Activated CD4-positive, alpha-beta T cell treated with anti-CD3 and anti-CD28 coated beads, Interleukin-2, amount 10 ng/mL, durations not matched to agents 7 days and 5 days (primary cell): ENCODE data around the gene LAMA3. TPM values are rescaled to one million over a fixed set of nuclear protein-coding genes. Genes with fewer than 3 reads are reported as not detected.

Experiments used
- CTCF ChIA-PET: fragments of 350-600 bp; sonication (Branson Sonifier 250); formaldehyde crosslinking; loops from one replicate; lab custom pipeline; 2021; ENCODE audit warnings: antibody characterized with exemption; lab: Charles Lee
- POLR2A ChIA-PET: fragments of 350-600 bp; sonication (Branson Sonifier 250); formaldehyde crosslinking; loops from one replicate; lab custom pipeline; 2021; ENCODE audit warnings: antibody characterized with exemption; lab: Charles Lee
- DNase-seq: peaks from one replicate; pipeline ENCODE4 v3.0.0-alpha.2; 2020
- H3K27ac Mint-ChIP-seq: one replicate; pipeline ENCODE4 v1.8.0; 2021; ENCODE audit warnings: mild to moderate bottlenecking, moderate library complexity, mixed read lengths
- H3K27me3 Mint-ChIP-seq: one replicate; pipeline ENCODE4 v1.8.0; 2021; ENCODE audit warnings: mixed read lengths
- H3K36me3 Mint-ChIP-seq: one replicate; pipeline ENCODE4 v1.8.0; 2021; ENCODE audit warnings: low read depth, mixed read lengths
- H3K4me1 Mint-ChIP-seq: one replicate; pipeline ENCODE4 v1.8.0; 2021; ENCODE audit warnings: mixed read lengths
- H3K4me3 Mint-ChIP-seq: one replicate; pipeline ENCODE4 v1.8.0; 2021; ENCODE audit warnings: mild to moderate bottlenecking, moderate library complexity, mixed read lengths
- H3K9me3 Mint-ChIP-seq: one replicate; pipeline ENCODE4 v1.8.0; 2021; ENCODE audit warnings: mixed read lengths
- total RNA-seq, 2 experiments: library from RNA; stranded (reverse); gene quantifications; one replicate each; pipeline ENCODE4 v1.2.3, GENCODE V29; 2021

LAMA3 gene
- total RNA-seq, 2 experiments from 2014 or later, result 0.20 to 0.54 TPM

DNA sequence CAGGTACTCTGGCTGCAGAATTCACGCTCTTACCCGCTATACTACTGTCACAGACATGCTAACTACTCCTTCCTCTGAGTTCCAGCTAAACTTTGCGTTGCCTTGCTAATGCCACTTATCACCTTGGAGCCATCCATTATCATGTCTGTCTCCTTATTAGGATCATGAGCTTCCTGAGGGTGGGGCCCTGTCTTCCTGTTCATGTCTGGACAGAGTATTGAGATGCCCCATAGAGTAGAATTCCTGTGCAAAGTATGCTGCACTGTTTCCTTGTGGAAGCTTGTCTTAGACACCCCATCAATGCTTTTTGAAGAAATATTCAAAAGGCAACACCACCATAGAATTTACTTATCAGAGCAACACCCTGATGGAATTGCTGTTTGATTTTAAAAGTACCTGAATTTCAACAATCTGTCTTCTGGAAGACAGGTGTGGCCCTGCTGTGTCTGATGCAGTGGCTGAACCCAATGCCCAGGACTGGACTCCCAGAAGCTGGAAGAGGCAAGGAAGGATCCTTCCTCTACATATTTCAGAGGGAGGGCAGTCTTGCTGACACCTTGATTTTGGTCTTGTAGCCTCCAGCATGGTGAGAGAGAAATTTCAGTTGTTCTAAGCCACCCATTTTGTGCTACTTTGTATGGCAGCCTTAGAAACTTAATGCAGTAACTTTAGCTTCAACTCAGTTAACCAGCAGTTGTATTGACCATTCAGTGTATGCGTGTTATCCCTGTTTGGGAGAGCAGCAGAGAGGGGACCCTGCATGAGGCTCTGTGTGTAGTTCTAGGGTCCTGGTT is 5.6 kb downstream of the LAMA3 start:
- ChIA-PET POLR2A (no interaction called here), CTCF (interaction anchor here (0.7 to 1.1 kb wide), 4 partner anchors 8 to 80 kb away, joined by 3 read pairs; no protein-coding TSS in a partner anchor)
- no peak overlapping the region for H3K27ac Mint-ChIP-seq
- DNase-seq, result no peak
- H3K9me3 Mint-ChIP-seq, result no peaks in the 10 kb centered on the region
- H3K4me1 Mint-ChIP-seq, result peaks cover 2% of the 10 kb centered on the region
- H3K27me3 Mint-ChIP-seq, result peaks cover 34% of the 10 kb centered on the region
- H3K4me3 Mint-ChIP-seq, result no peak overlapping the region
- no peaks in the 10 kb centered on the region for H3K36me3 Mint-ChIP-seq

DNA sequence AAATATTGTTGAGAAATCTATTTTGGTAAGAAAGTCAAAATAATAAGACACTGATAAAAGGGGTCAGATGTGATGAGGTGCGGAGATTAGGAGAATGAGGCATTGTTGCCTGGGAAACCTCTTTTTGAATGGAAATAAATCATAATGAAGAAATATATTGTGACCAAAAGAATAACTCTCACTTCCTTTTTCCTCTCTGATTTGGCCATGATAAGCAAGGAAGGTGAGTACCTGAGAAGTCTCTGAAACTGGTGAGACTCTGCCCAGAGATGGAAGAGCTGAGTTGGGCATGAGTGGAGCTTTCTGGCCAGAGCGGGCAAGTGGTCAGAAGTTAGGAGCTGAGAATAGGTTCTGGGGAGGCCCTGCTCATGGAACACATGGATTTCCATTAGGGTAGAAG is 11.8 kb downstream of the LAMA3 start:
- Mint-ChIP-seq H3K27ac (no peak overlapping the region), H3K4me3 (no peak overlapping the region), H3K4me1 (peaks cover 2% of the 10 kb centered on the region), H3K9me3 (no peaks in the 10 kb centered on the region), H3K27me3 (peaks cover 32% of the 10 kb centered on the region), H3K36me3 (no peaks in the 10 kb centered on the region)
- DNase-seq, result no peak
- ChIA-PET CTCF (no interaction called here), POLR2A (no interaction called here)

DNA sequence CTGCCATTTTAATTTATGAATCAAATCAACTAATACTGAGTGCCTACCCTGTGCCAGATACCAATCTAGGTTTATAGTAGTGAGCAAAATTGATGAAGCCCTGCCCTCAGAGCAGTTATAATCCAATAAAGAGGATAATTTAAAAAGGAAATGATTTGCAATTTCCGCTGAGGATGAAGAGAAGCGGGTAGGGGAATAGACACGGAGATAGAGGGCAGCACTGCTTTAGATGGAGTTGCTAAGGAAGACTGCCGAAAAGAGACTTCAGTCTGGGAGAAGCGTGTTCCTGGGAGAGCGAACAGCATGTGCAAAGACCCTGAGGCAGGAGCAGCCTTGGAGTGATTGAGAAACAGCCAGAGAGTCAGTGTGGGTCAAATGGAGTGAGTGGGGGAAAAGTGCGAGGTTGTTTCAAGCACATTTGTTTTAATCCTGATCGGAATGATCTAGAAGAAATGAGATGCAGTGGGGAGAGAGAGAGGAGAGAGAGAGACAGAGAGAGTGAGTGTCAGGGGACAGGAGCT is 12.4 kb downstream of the LAMA3 start:
- CTCF ChIA-PET, result interaction anchor here (1.3 kb wide), 1 partner anchor 9 kb away, joined by 5 read pairs; no protein-coding TSS in a partner anchor
- peaks cover 32% of the 10 kb centered on the region for H3K27me3 Mint-ChIP-seq
- no peaks in the 10 kb centered on the region for H3K9me3 Mint-ChIP-seq
- H3K4me3 Mint-ChIP-seq, result no peak overlapping the region
- DNase-seq, result no peak
- peak overlapping the region; percentile 32 for H3K27ac Mint-ChIP-seq
- H3K36me3 Mint-ChIP-seq, result no peaks in the 10 kb centered on the region
- POLR2A ChIA-PET, result no interaction called here
- H3K4me1 Mint-ChIP-seq, result peaks cover 2% of the 10 kb centered on the region

DNA sequence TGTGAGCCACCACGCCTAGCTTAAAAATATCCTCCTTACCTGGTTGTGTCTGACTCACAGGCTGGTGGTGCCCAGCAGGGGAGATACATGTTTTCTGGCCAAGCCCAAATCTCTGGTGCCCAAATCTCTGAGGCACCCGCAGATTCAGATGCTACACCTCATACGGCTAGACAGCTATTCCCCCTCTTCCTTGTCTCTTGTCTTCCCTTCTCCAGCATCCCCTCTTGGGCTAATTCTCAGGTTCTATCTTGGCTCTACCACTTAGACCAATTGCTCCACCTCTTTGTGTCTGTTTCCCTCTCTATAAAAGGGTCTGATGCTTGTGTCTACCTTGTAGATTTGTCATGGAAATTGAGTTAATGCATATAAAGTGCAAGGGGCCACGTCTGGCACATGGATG is 13.4 kb downstream of the LAMA3 start:
- Mint-ChIP-seq H3K9me3 (peaks cover 3% of the 10 kb centered on the region), H3K27ac (no peak overlapping the region), H3K36me3 (peaks cover 4% of the 10 kb centered on the region), H3K4me1 (peaks cover 2% of the 10 kb centered on the region), H3K4me3 (no peak overlapping the region), H3K27me3 (peaks cover 32% of the 10 kb centered on the region)
- POLR2A ChIA-PET, result no interaction called here
- CTCF ChIA-PET, result interaction anchor here (0.6 to 2.1 kb wide), 8 partner anchors 8 to 204 kb away, joined by 3 to 11 read pairs (median 4); no protein-coding TSS in a partner anchor
- no peak for DNase-seq

DNA sequence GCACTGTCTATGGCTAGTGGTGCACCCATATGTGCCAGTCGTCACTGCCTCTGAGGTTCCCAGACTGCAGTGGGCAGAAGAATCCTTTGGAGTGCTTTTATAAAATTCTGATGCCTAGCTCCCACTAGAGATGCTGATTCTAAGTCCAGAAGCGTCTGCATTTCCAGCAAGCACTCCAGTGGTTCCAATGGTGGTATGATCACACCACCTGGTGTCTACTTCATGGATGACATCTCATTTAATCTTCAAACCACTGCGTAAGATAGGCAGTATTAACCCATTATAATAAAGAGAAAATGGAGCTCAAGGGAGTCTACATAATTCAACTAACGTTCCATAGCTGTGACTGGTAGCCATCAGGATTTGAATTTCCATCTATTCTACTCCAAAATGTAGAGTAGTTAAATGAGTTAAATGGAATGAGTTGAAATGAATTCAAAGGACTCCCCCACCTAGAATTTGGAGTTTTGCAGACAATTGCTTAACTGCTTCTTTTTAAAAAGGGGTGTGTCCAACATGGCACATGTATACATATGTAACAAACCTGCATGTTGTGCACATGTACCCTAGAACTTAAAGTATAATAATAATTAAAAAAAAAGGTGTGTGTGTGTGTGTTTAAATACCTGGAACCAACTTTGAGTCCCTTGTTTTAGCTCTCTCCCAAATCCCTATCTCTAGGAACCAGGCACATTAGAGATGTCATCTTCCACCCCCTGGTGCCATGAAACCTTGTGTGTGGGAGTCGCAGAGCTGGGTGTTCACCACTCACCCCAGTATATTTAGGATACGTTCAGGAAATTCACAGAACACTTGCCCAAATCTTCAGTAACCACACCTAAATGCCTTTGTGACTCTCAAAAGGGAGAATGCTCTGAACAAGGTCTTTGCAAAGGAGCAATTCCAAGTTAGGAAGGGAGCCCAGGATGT is 14.1 kb downstream of the LAMA3 start:
- H3K9me3 Mint-ChIP-seq, result peaks cover 8% of the 10 kb centered on the region
- peaks cover 8% of the 10 kb centered on the region for H3K36me3 Mint-ChIP-seq
- no peak overlapping the region for H3K4me3 Mint-ChIP-seq
- peaks cover 2% of the 10 kb centered on the region for H3K4me1 Mint-ChIP-seq
- DNase-seq, result peak; percentile 56
- ChIA-PET POLR2A (no interaction called here), CTCF (interaction anchor here (0.9 to 2.1 kb wide), 9 partner anchors 8 to 204 kb away, joined by 3 to 11 read pairs (median 3); no protein-coding TSS in a partner anchor)
- H3K27me3 Mint-ChIP-seq, result peaks cover 36% of the 10 kb centered on the region
- no peak overlapping the region for H3K27ac Mint-ChIP-seq

DNA sequence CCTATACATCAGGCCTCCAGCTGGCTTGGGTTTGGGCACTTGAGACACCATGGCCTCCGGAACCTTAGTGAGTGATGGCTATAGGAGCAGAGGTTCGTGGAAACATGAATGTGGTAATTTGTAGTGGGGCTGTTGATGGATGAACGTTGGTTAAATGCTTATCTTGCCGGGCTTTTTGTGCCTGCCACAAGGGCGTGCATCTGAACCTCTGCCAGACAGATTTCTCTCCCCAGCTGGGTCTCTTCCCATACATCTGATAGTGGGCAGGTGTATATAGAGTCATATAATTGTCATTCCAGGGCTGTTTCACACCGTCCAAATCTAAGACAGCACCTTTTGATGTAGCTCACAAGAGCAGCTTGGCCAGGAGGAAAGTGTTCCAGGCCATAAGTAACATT is 14.7 kb downstream of the LAMA3 start:
- CTCF ChIA-PET, result interaction anchor here (0.6 to 2.1 kb wide), 5 partner anchors 8 to 108 kb away, joined by 3 to 11 read pairs (median 3); no protein-coding TSS in a partner anchor
- Mint-ChIP-seq H3K4me1 (no peaks in the 10 kb centered on the region), H3K27ac (no peak overlapping the region), H3K9me3 (peaks cover 8% of the 10 kb centered on the region), H3K4me3 (no peak overlapping the region), H3K36me3 (peaks cover 8% of the 10 kb centered on the region), H3K27me3 (peaks cover 31% of the 10 kb centered on the region)
- no peak for DNase-seq
- POLR2A ChIA-PET, result no interaction called here

DNA sequence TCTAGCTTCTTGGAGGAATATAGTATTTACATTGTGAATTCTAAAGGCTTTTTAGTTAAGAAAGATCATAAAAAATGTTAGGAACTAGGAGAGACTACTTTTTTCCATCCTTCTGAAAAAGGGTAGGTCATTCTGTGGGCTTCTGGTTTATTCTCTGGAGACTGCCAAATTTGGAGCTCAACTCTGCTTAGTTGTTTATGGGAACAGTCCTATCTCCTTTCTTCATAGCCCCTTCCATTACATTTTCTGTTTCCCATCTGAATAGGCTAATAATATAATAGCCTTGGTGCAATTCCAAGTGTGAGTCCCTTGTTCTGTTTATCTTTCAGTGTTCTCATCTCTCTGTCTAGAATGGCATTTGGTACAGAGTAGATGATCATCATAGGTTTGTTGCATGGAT is 15.6 kb downstream of the LAMA3 start:
- CTCF ChIA-PET, result interaction anchor here (0.6 kb wide), 2 partner anchors 9 to 506 kb away, joined by 3 read pairs; no protein-coding TSS in a partner anchor
- H3K27me3 Mint-ChIP-seq, result peaks cover 31% of the 10 kb centered on the region
- no peak for DNase-seq
- H3K4me1 Mint-ChIP-seq, result no peaks in the 10 kb centered on the region
- POLR2A ChIA-PET, result no interaction called here
- no peak overlapping the region for H3K4me3 Mint-ChIP-seq
- H3K9me3 Mint-ChIP-seq, result peaks cover 8% of the 10 kb centered on the region
- peaks cover 8% of the 10 kb centered on the region for H3K36me3 Mint-ChIP-seq
- no peak overlapping the region for H3K27ac Mint-ChIP-seq

DNA sequence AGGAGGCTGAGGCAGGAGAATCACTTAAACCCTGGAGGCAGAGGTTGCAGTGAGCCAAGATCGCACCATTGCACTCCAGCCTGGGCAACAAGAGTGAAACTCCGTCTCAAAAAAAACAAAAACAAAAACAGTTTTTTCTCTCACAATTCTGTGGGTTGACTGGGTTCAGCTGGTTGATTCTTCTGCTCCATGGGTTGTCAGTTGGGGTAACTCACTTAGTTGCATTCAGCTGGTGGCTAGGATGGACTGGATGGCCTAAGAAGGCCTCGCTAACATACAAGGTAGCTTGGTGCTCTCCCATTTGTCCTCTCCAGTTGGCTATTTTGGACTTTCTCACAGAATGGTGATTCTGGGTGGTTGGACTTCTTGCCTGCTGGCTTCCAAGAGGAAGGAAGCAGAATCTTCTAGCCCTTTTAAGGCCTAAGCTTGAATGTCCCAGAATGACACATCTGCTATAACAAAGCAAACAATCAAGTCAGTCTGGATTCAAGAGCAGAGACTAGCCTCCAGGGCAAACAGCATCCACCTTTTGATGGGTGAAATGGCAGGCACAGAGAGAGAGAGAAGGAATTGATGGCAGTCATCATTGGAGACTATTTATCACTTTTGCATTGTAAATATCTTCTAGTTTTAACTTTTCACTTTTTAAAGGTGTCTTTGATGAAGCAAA is 17.9 kb downstream of the LAMA3 start:
- peaks cover 8% of the 10 kb centered on the region for H3K9me3 Mint-ChIP-seq
- POLR2A ChIA-PET, result no interaction called here
- CTCF ChIA-PET, result no interaction called here

DNA sequence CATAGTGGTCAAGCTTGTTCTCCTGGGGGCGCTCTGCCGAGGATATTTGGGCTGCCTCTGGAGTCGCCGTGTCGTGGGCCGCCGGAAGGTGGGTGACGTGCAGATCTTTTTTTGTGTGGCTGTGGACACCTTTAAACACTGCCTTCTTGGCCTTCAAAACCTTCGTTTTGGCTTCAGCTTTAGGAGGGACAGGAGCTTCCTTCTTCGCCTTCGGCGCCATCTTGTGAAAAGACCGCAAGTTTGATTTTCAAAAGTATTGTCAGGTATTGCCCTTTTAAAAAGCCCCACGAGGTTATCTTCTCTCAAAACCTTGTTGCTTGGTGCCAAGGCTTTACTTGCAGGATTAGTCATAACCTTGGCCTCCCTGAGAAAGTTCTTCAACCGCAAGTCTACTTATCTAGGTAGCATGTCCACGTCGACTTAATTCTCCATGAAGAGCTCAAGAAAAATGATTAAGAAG is 20.8 kb downstream of the LAMA3 start:
- DNase-seq, result no peak
- no peak overlapping the region for H3K27ac Mint-ChIP-seq
- H3K36me3 Mint-ChIP-seq, result peaks cover 12% of the 10 kb centered on the region
- H3K27me3 Mint-ChIP-seq, result peaks cover 9% of the 10 kb centered on the region
- no peak overlapping the region for H3K4me3 Mint-ChIP-seq
- CTCF ChIA-PET, result interaction anchor here (0.6 to 2.2 kb wide), 3 partner anchors 8 to 409 kb away, joined by 3 to 5 read pairs (median 5); no protein-coding TSS in a partner anchor
- peaks cover 19% of the 10 kb centered on the region for H3K4me1 Mint-ChIP-seq
- POLR2A ChIA-PET, result no interaction called here
- H3K9me3 Mint-ChIP-seq, result peaks cover 11% of the 10 kb centered on the region

More for the DNA sequence above, 17.9 kb downstream of the LAMA3 start:
- Mint-ChIP-seq H3K4me1 (peaks cover 4% of the 10 kb centered on the region), H3K27me3 (peaks cover 22% of the 10 kb centered on the region), H3K4me3 (no peak overlapping the region), H3K27ac (no peak overlapping the region), H3K36me3 (peaks cover 8% of the 10 kb centered on the region)
- DNase-seq, result no peak

DNA sequence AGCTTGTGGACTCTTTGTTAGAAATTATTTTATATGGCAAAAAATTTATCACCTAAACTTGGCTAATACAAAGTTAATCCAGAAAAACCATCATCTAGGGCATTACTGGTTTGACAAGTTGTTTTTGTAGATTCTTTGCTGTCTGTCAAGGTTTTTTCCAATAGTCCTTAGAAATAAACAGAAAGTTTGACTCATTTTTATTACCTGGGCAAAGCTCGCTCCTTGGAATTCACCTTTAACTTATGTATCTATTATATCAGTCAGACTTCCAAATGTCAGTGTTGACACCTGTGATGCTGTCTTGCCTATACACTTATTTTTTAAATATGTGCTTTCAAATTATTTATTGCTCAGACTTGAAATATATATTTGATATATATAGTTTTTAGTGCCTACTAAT is 21.7 kb downstream of the LAMA3 start:
- ChIA-PET POLR2A (interaction anchor here (0.6 kb wide), 1 partner anchor 110 kb away, joined by 3 read pairs; no protein-coding TSS in a partner anchor), CTCF (interaction anchor here (2.2 kb wide), 1 partner anchor 9 kb away, joined by 5 read pairs; no protein-coding TSS in a partner anchor)
- Mint-ChIP-seq H3K27me3 (peaks cover 12% of the 10 kb centered on the region), H3K4me1 (peaks cover 19% of the 10 kb centered on the region), H3K36me3 (peaks cover 12% of the 10 kb centered on the region), H3K9me3 (peaks cover 11% of the 10 kb centered on the region), H3K4me3 (no peak overlapping the region), H3K27ac (no peak overlapping the region)
- no peak for DNase-seq

DNA sequence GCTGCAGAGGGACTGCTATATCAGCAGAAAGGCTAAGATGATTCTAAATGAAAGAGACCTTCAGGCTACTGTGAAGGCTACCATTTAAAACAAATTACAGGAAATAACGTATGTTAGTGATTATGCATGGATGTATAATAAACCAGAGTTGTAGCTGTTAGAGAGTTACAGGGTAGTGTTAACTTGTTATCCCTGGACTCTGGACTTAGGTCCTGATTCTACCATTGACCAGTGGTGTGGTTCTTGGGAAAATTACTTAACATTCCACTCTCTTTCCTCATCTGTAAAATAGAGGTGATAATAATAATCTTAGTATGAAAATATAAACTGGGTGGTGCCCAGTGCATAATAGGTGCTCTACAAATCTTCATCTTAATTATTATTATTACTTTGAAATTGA is 22.2 kb downstream of the LAMA3 start:
- H3K9me3 Mint-ChIP-seq, result peaks cover 11% of the 10 kb centered on the region
- ChIA-PET POLR2A (no interaction called here), CTCF (interaction anchor here (2.2 kb wide), 1 partner anchor 9 kb away, joined by 5 read pairs; no protein-coding TSS in a partner anchor)
- H3K36me3 Mint-ChIP-seq, result peaks cover 12% of the 10 kb centered on the region
- no peak overlapping the region for H3K4me3 Mint-ChIP-seq
- H3K27me3 Mint-ChIP-seq, result peaks cover 12% of the 10 kb centered on the region
- peaks cover 19% of the 10 kb centered on the region for H3K4me1 Mint-ChIP-seq
- no peak for DNase-seq
- H3K27ac Mint-ChIP-seq, result no peak overlapping the region

DNA sequence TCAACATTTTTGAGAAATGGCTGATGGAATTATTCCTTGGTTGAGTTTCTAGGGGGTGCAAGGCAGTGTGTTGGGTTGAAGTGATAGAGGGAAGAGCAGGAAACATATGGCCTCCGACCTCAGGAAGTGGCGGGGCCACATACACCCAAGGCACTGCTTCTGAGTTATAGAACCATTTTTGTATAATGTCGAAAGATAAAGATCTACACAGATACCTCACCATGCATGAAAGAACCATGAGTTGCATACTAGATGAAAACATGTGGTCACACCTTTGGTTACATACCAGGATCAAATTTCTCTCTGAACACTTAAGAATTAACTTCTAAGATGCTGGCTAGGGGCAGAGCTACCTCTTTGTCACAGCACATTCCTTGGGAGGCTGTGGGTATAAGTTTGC is 23.2 kb downstream of the LAMA3 start:
- Mint-ChIP-seq H3K36me3 (peaks cover 8% of the 10 kb centered on the region), H3K4me1 (peaks cover 19% of the 10 kb centered on the region), H3K9me3 (peaks cover 8% of the 10 kb centered on the region), H3K27me3 (peaks cover 14% of the 10 kb centered on the region), H3K4me3 (peak overlapping the region; percentile 1), H3K27ac (peak overlapping the region; percentile 70)
- ChIA-PET CTCF (interaction anchor here (0.9 kb wide), 1 partner anchor 8 kb away, joined by 3 read pairs; no protein-coding TSS in a partner anchor), POLR2A (no interaction called here)
- DNase-seq, result peak; percentile 64
